GM19468 (cell line): Measurements from ENCODE around the gene IL1RAPL1.
"Not testable (repeated sequence)": the region's sequence is repeated elsewhere in the genome, so short reads cannot be mapped to it uniquely, and the experiment has no call there.

Source experiments
- ATAC-seq: cut with Tn5 transposase; IDR thresholded peaks from one replicate; pipeline ENCODE4 v1.9.1; 2021; ENCODE audit warnings: mild to moderate bottlenecking, moderate library complexity, moderate number of reproducible peaks; ENCODE audit not compliant: unreplicated experiment; ENCODE audit errors: extremely low read depth

IL1RAPL1 gene

GRCh38 chrX:29067351-29067750, 480.1 kb downstream of the IL1RAPL1 start:
- ATAC-seq = no peak

GRCh38 chrX:29071525-29072320, 484.5 kb downstream of the IL1RAPL1 start:
- ATAC-seq = no peak

- ATAC-seq = no peak
Observed at GRCh38 chrX:29082558-29082957, 495.3 kb downstream of the IL1RAPL1 start.

GRCh38 chrX:29083823-29084222, 496.6 kb downstream of the IL1RAPL1 start:
- no peak for ATAC-seq

GRCh38 chrX:29090811-29091210, 503.6 kb downstream of the IL1RAPL1 start:
- ATAC-seq = no peak

GRCh38 chrX:29107231-29107630, 520.0 kb downstream of the IL1RAPL1 start:
- ATAC-seq = no peak

- no peak for ATAC-seq
Observed at GRCh38 chrX:29110041-29110440, 522.8 kb downstream of the IL1RAPL1 start.

- no peak for ATAC-seq
Observed at GRCh38 chrX:29113221-29113620, 526.0 kb downstream of the IL1RAPL1 start.

GRCh38 chrX:29122817-29123216, 535.6 kb downstream of the IL1RAPL1 start:
- not testable (repeated sequence) for ATAC-seq

GRCh38 chrX:29130905-29131304, 543.7 kb downstream of the IL1RAPL1 start:
- ATAC-seq = no peak

- no peak for ATAC-seq
Observed at GRCh38 chrX:29136904-29137303, 549.7 kb downstream of the IL1RAPL1 start.

- ATAC-seq = no peak
Observed at GRCh38 chrX:29138003-29138402, 550.8 kb downstream of the IL1RAPL1 start.

GRCh38 chrX:29143356-29143755, 556.1 kb downstream of the IL1RAPL1 start:
- no peak for ATAC-seq

- no peak for ATAC-seq
Observed at GRCh38 chrX:29143756-29144155, 556.5 kb downstream of the IL1RAPL1 start.

- no peak for ATAC-seq
Observed at GRCh38 chrX:29145316-29145715, 558.1 kb downstream of the IL1RAPL1 start.

- no peak for ATAC-seq
Observed at GRCh38 chrX:29148511-29148910, 561.3 kb downstream of the IL1RAPL1 start.

- ATAC-seq = no peak
Observed at GRCh38 chrX:29155286-29155685, 568.0 kb downstream of the IL1RAPL1 start.

GRCh38 chrX:29172880-29173279, 585.6 kb downstream of the IL1RAPL1 start:
- no peak for ATAC-seq

GRCh38 chrX:29187264-29187663, 600.0 kb downstream of the IL1RAPL1 start:
- no peak for ATAC-seq

- no peak for ATAC-seq
Observed at GRCh38 chrX:29196501-29196900, 609.3 kb downstream of the IL1RAPL1 start.

- ATAC-seq = no peak
Observed at GRCh38 chrX:29215251-29215650, 628.0 kb downstream of the IL1RAPL1 start.

- ATAC-seq = no peak
Observed at GRCh38 chrX:29225670-29226069, 638.4 kb downstream of the IL1RAPL1 start.
